HEK293T (cell line): Measurements from ENCODE around the gene SRMS.

ENCODE experiments used
- BHLHE40 ChIP-seq: fragments of 450-650 bp; IDR thresholded peaks from 2 replicates; pipeline ENCODE4 v1.6.1; 2016; ENCODE audit warnings: mild to moderate bottlenecking, moderate library complexity, borderline replicate concordance
- CTBP1 ChIP-seq: fragments of 450-650 bp; IDR thresholded peaks from 2 replicates; pipeline ENCODE4 v1.6.1; 2016; ENCODE audit warnings: borderline replicate concordance
- ELF4 ChIP-seq: fragments of 450-650 bp; IDR thresholded peaks from 2 replicates; pipeline ENCODE4 v1.6.1; 2017; ENCODE audit warnings: antibody characterized with exemption
- L3MBTL2 ChIP-seq: fragments of 450-650 bp; conservative IDR thresholded peaks from 2 replicates; pipeline ENCODE4 v1.6.1; 2016; ENCODE audit warnings: mild to moderate bottlenecking
- LEF1 ChIP-seq: fragments of 450-650 bp; IDR thresholded peaks from 2 replicates; pipeline ENCODE4 v1.6.1; 2017; ENCODE audit warnings: mild to moderate bottlenecking, borderline replicate concordance
- NFRKB ChIP-seq: fragments of 450-650 bp; IDR thresholded peaks from 2 replicates; pipeline ENCODE4 v1.6.1; 2016; ENCODE audit warnings: mild to moderate bottlenecking, moderate library complexity
- SUZ12 ChIP-seq: fragments of 450-650 bp; IDR thresholded peaks from 2 replicates; pipeline ENCODE4 v1.6.1; 2016; ENCODE audit warnings: mild to moderate bottlenecking
- TARDBP ChIP-seq: fragments of 450-650 bp; IDR thresholded peaks from 2 replicates; pipeline ENCODE4 v1.6.1; 2016
- TF ChIP-seq, protein P1 (sequence below): fragments of 450-650 bp; IDR thresholded peaks from 2 replicates; pipeline ENCODE4 v1.6.1; 2016

DNA sequence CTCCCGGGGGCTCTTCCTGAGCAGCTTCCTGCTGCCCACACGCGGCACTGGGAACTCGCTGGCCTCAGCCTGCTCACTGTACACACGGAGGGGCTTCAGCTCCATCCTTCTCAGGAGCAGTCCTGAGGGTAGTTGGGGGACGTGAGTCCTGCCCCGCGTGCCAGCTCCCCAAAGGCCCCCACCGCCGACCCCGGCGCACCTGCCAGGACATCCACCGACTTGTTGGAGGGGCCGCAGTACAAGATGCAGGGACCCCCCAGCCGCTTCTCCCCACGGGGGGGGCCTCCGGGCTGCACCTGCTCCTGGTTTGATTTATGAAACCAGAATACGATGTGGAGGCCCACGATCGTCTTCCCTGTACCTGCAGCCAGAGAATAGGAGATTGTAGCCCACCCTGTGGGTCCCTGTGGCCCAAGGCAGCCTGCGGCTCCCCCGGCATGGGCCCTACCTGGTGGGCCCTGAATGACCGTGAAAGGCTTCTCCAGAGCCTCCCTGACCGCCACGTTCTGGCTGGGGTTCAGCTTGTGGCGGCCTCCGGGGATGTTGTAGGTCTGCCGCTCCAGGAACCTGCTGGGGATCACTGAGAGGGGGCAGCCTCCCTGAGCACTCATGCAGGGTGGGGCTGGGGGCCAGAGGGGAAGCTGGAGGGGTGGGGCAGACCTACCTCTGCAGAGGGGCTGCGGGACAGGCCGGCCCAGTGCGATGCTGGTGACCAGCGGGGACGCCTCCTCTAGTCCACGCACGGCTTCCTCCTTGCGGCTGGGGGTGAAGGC, 14.3 kb upstream of the SRMS start:
- TF ChIP-seq, protein P1, sequence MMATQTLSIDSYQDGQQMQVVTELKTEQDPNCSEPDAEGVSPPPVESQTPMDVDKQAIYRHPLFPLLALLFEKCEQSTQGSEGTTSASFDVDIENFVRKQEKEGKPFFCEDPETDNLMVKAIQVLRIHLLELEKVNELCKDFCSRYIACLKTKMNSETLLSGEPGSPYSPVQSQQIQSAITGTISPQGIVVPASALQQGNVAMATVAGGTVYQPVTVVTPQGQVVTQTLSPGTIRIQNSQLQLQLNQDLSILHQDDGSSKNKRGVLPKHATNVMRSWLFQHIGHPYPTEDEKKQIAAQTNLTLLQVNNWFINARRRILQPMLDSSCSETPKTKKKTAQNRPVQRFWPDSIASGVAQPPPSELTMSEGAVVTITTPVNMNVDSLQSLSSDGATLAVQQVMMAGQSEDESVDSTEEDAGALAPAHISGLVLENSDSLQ, result no peak
- TF ChIP-seq CTBP1 (no peak), SUZ12 (no peak), LEF1 (no peak), L3MBTL2 (no peak), BHLHE40 (no peak), ELF4 (no peak), NFRKB (no peak), TARDBP (no peak)
